GM12878 (cell line): ENCODE measurements around the gene MRPL21. TPM values are rescaled to one million over a fixed set of nuclear protein-coding genes. Genes with fewer than 3 reads are reported as not detected.

Source experiments
- ATAC-seq: fragments of 200-7000 bp; cut with Tn5 transposase; 3 replicates; pipeline ENCODE4 v1.9.1; 2020; ENCODE audit warnings: mild to moderate bottlenecking, moderate library complexity
- BruUV-seq: library from RNA; stranded (reverse); fragments of 400-500 nt; replicated peaks from 2 replicates; lab custom pipeline; 2021; lab: Mats Ljungman, UMichigan
- CTCF ChIA-PET: fragments of 300-600 bp; sonication (Branson Sonifier 250); formaldehyde crosslinking; extraction: SDS; loops from one replicate; lab custom pipeline; 2021; ENCODE audit warnings: inconsistent platforms; lab: Yijun Ruan, JAX
- POLR2A ChIA-PET: fragments of 350-600 bp; formaldehyde crosslinking; extraction: SDS; loops from one replicate; lab custom pipeline; 2021; ENCODE audit warnings: inconsistent platforms; lab: Charles Lee
- RAD21 ChIA-PET: fragments of 300-600 bp; sonication (Branson Sonifier 250); formaldehyde crosslinking; loops from one replicate; lab custom pipeline; 2023; ENCODE audit warnings: antibody characterized with exemption; ENCODE audit not compliant: unreplicated experiment; lab: Charles Lee
- SMC1A ChIA-PET: fragments of 300-600 bp; sonication (Branson Sonifier 250); formaldehyde crosslinking; loops from one replicate; lab custom pipeline; 2023; ENCODE audit not compliant: unreplicated experiment, uncharacterized antibody; lab: Charles Lee
- DNase-seq: peaks from one replicate; pipeline ENCODE4 v3.0.0-alpha.2; 2011; ENCODE audit warnings: low read depth, low spot score
- FAIRE-seq: peaks from 3 replicates; lab custom pipeline; 2011; peaks lifted over from hg19 to GRCh38; lab: Jason Lieb, UNC
- H2AFZ ChIP-seq: 2 replicates; pipeline ENCODE4 v1.6.0; 2011; ENCODE audit warnings: low read depth, low read length, control low read depth; ENCODE audit not compliant: control insufficient read depth
- H3K27ac ChIP-seq: 2 replicates; pipeline ENCODE4 v1.5.1; 2011; ENCODE audit warnings: control low read depth; ENCODE audit not compliant: control insufficient read depth, insufficient read depth
- H3K27me3 ChIP-seq, 2 experiments: replicated peaks in 1 of 2; 2 replicates each; pipeline versions ENCODE4 v1.6.0 to v1.6.1; 2011; ENCODE audit warnings: low read length in 1 of 2; ENCODE audit not compliant: control insufficient read depth in 2 of 2, insufficient read depth in 2 of 2
- H3K36me3 ChIP-seq, 2 experiments: 2 replicates each; pipeline ENCODE4 v1.5.1; 2011; ENCODE audit warnings: low read length in 1 of 2; ENCODE audit not compliant: control insufficient read depth in 2 of 2, insufficient read depth in 2 of 2
- H3K4me1 ChIP-seq: 2 replicates; pipeline ENCODE4 v1.6.1; 2011; ENCODE audit warnings: mild to moderate bottlenecking, low read length, moderate library complexity, mixed read lengths; ENCODE audit not compliant: control insufficient read depth, insufficient read depth
- H3K4me2 ChIP-seq: 2 replicates; pipeline ENCODE4 v1.6.0; 2011; ENCODE audit warnings: control low read depth; ENCODE audit not compliant: control insufficient read depth, insufficient read depth
- H3K4me3 ChIP-seq: fragments of 200-600 bp; sonication (generic); 2 replicates; pipeline ENCODE4 v1.5.1; 2016
- H3K79me2 ChIP-seq: 2 replicates; pipeline ENCODE4 v1.6.0; 2011; ENCODE audit warnings: low read length; ENCODE audit not compliant: control insufficient read depth, insufficient read depth
- H3K9ac ChIP-seq: 2 replicates; pipeline ENCODE4 v1.8.0; 2011; ENCODE audit warnings: low read length, control low read depth, mixed read lengths; ENCODE audit not compliant: control insufficient read depth, insufficient read depth
- H3K9me3 ChIP-seq: replicated peaks from 3 replicates; pipeline ENCODE4 v1.5.1; 2011; ENCODE audit warnings: mild to moderate bottlenecking, low read length; ENCODE audit not compliant: control insufficient read depth, insufficient read depth
- H4K20me1 ChIP-seq: 2 replicates; pipeline ENCODE4 v1.6.0; 2011; ENCODE audit not compliant: control insufficient read depth, insufficient read depth
- ATF2 ChIP-seq: IDR thresholded peaks from 2 replicates; pipeline ENCODE4 v1.6.1; 2012; ENCODE audit warnings: low read length, inconsistent platforms
- CHD4 ChIP-seq: fragments of 200-600 bp; sonication (generic); IDR thresholded peaks from 2 replicates; pipeline ENCODE4 v1.6.1; 2016; ENCODE audit warnings: mild to moderate bottlenecking
- EZH2 ChIP-seq: IDR thresholded peaks from 2 replicates; pipeline ENCODE4 v1.6.1; 2012; ENCODE audit warnings: low read depth, mild to moderate bottlenecking, control low read depth, inconsistent platforms, low read length, borderline replicate concordance; ENCODE audit not compliant: control insufficient read depth
- GATAD2B ChIP-seq: fragments of 450-650 bp; conservative IDR thresholded peaks from 2 replicates; pipeline ENCODE4 v1.6.1; 2017; ENCODE audit warnings: low read depth, mild to moderate bottlenecking, moderate library complexity
- HDGF ChIP-seq: fragments of 450-650 bp; IDR thresholded peaks from 2 replicates; pipeline ENCODE4 v1.6.1; 2016; ENCODE audit warnings: antibody characterized with exemption
- JUNB ChIP-seq: IDR thresholded peaks from 2 replicates; pipeline ENCODE4 v1.6.1; 2016; ENCODE audit warnings: antibody characterized with exemption, mild to moderate bottlenecking
- KDM1A ChIP-seq: fragments of 200-600 bp; sonication (generic); IDR thresholded peaks from 2 replicates; pipeline ENCODE4 v1.6.1; 2016; ENCODE audit warnings: borderline replicate concordance
- MTA2 ChIP-seq: fragments of 450-650 bp; IDR thresholded peaks from 2 replicates; pipeline ENCODE4 v1.6.1; 2016; ENCODE audit warnings: low read depth, mild to moderate bottlenecking, moderate library complexity
- POLR2A ChIP-seq: IDR thresholded peaks from 2 replicates; pipeline ENCODE4 v1.6.1; 2011; ENCODE audit warnings: low read depth, mild to moderate bottlenecking, low read length
- SRF ChIP-seq, 2 experiments: IDR thresholded peaks; 2 replicates each; pipeline ENCODE4 v1.6.1; 2011; ENCODE audit warnings: low read depth in 2 of 2, low read length in 2 of 2, mild to moderate bottlenecking in 1 of 2, moderate library complexity in 1 of 2
- ZBTB33 ChIP-seq: fragments of 450-650 bp; IDR thresholded peaks from 2 replicates; pipeline ENCODE4 v1.6.1; 2017; ENCODE audit warnings: mild to moderate bottlenecking
- WGBS: methylation state at CpG from one replicate; pipeline ENCODE4 v1.1.6; 2016; ENCODE audit warnings: low lambda C conversion rate; ENCODE audit not compliant: insufficient replicate concordance, insufficient coverage; ENCODE audit errors: missing lambda C conversion rate; 5-methylcytosine and 5-hydroxymethylcytosine counted together
- in situ Hi-C: fragments of 300-500 bp; cut with MboI; formaldehyde crosslinking; loops from 9 replicates; pipeline ENCODE4 v1.14.3; 2018; ENCODE audit warnings: mixed read lengths
- intact Hi-C: fragments of 100-400 bp; cut with micrococcal nuclease; formaldehyde crosslinking; loops from one replicate; pipeline ENCODE4 v1.14.2; 2022; ENCODE audit not compliant: unreplicated experiment
- polyA plus RNA-seq, 11 experiments: library from polyadenylated mRNA; depleted of rRNA in 4 of 11; unstranded in 6 of 11; stranded (reverse) in 5 of 11; fragments of >200 nt; fragmentation: Nextera tagmentation in 4 of 11; fragmentation: Illumina TruSeq in 1 of 11; extraction: Ambion mirVana in 4 of 11; extraction: Trizol in 1 of 11; gene quantifications; 1 replicate in 1 of 11; 2 replicates in 10 of 11; pipeline versions ENCODE4 v1.2.1 to v1.2.3, GENCODE V29; 2011 to 2016; ENCODE audit warnings: inconsistent platforms in 2 of 11, missing spikeins in 2 of 11, low read depth in 1 of 11
- total RNA-seq, 4 experiments: library from RNA; depleted of rRNA in 3 of 4; stranded (reverse); fragments of >200 nt in 3 of 4; fragmentation: Illumina TruSeq in 1 of 4; extraction: Trizol in 1 of 4; gene quantifications; 2 replicates each; pipeline versions ENCODE4 v1.2.1 to v1.2.3, GENCODE V29; 2013 to 2021

The MRPL21 gene
- total and polyA plus RNA-seq, 10 of the 15 experiments (the other 5 are each of a cell fraction or from before 2014, with no cell fraction given): 86.6 to 283 (median 130) TPM

- POLR2A ChIA-PET: interaction anchor here (0.6 kb wide), 1 partner anchor 132 kb away, joined by 6 read pairs; no protein-coding TSS in a partner anchor
- no peak overlapping the region for H3K4me3 ChIP-seq
- ATAC-seq: no peak
- peaks cover 13% of the 10 kb centered on the region for H3K79me2 ChIP-seq
- H3K27me3 ChIP-seq: no peaks in the 10 kb centered on the region
- no peak for FAIRE-seq
- in situ Hi-C loops (no loop called here), intact Hi-C loops (no loop called here)
- H3K9me3 ChIP-seq: no peaks in the 10 kb centered on the region
- no peak overlapping the region for H3K27ac ChIP-seq
- no peaks in the 10 kb centered on the region for H4K20me1 ChIP-seq
- TF ChIP-seq CHD4 (no peak), GATAD2B (no peak), ZBTB33 (no peak)
- WGBS: 96% methylated on average over 9 of the region's 9 CpGs
- peaks cover 25 to 27% of the 10 kb centered on the region in 2 experiments for H3K36me3 ChIP-seq
- SMC1A ChIA-PET: no interaction called here
- no peak overlapping the region for H3K9ac ChIP-seq
- BruUV-seq: no TSS peak
- H3K4me2 ChIP-seq: no peak overlapping the region
- H3K4me1 ChIP-seq: no peaks in the 10 kb centered on the region
- no peak for DNase-seq
- RAD21 ChIA-PET: no interaction called here
- no peak overlapping the region for H2AFZ ChIP-seq
- CTCF ChIA-PET: no interaction called here
Observed at GRCh38 chr11:68897441-68897840, 6.2 kb downstream of the MRPL21 start.

GRCh38 chr11:68896171-68896959 is 7.3 kb downstream of the MRPL21 start:
- no peak overlapping the region for H3K4me2 ChIP-seq
- no peak overlapping the region for H2AFZ ChIP-seq
- H3K9ac ChIP-seq: no peak overlapping the region
- ChIA-PET RAD21 (no interaction called here), CTCF (no interaction called here), SMC1A (no interaction called here), POLR2A (no interaction called here)
- peaks cover 3% of the 10 kb centered on the region for H3K79me2 ChIP-seq
- ATAC-seq (no peak), DNase-seq (no peak), FAIRE-seq (no peak)
- in situ Hi-C loops (no loop called here), intact Hi-C loops (no loop called here)
- no peak overlapping the region for H3K4me3 ChIP-seq
- H3K27me3 ChIP-seq: no peaks in the 10 kb centered on the region
- no peaks in the 10 kb centered on the region for H4K20me1 ChIP-seq
- peaks cover 28 to 32% of the 10 kb centered on the region in 2 experiments for H3K36me3 ChIP-seq
- no peaks in the 10 kb centered on the region for H3K9me3 ChIP-seq
- no peak overlapping the region for H3K27ac ChIP-seq
- WGBS: 95% methylated on average over 23 of the region's 23 CpGs
- no TSS peak for BruUV-seq
- H3K4me1 ChIP-seq: no peaks in the 10 kb centered on the region
- no peak for TF ChIP-seq MTA2
- no peak for TF ChIP-seq ATF2
- TF ChIP-seq KDM1A: no peak
- TF ChIP-seq HDGF: no peak
- TF ChIP-seq EZH2: no peak
- no peak for TF ChIP-seq POLR2A
- TF ChIP-seq JUNB: no peak
- TF ChIP-seq SRF (IDR thresholded peaks at IDR 0.05; ENCODE audit: low read depth in 2 of 2, low read length in 2 of 2): no peak
